ENCODE data around the gene ACTR5.

The ACTR5 gene

GRCh38 chr20:38748097-38748860, at the start of gene ACTR5:
Gene ACTR5, plus strand, starts transcription at chr20:38748460. Its CDS starts 19 bp downstream, at chr20:38748479.
- peak; percentile 96 to 99 (median 97) for DNase-seq

GRCh38 chr20:38698541-38698940, 49.7 kb upstream of the ACTR5 start:
- DNase-seq: no peak

GRCh38 chr20:38700141-38700540, 48.1 kb upstream of the ACTR5 start:
- no peak for DNase-seq

- DNase-seq: no peak
These were observed 47.3 kb upstream of the ACTR5 start for GRCh38 chr20:38700926-38701325.

- no peak for DNase-seq
These were observed 44.7 kb upstream of the ACTR5 start for GRCh38 chr20:38703526-38703925.

GRCh38 chr20:38704136-38704535, 44.1 kb upstream of the ACTR5 start:
- DNase-seq: no peak

DNA sequence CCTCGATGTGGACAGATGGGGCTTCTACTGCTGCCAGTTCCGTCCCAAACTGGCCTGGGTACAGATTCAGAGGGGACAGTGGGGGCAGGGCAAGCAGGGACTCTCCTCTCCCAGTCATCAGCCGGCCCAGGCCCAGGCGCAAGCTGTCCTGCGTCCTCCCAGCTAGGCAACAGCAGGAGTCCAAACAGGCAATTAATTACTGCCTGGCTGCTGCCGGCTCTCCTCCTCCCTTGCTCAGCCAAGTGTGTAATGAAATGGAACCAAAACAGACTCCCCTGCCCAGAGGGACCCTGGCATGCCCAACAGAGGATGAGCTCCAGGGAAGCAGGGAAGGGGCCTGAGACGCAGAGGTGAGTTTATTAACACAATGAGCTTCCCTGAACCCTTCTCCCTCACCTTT, 41.8 kb upstream of the ACTR5 start:
- DNase-seq: peak in 2 of 3 experiments; percentile 65 to 85

DNA sequence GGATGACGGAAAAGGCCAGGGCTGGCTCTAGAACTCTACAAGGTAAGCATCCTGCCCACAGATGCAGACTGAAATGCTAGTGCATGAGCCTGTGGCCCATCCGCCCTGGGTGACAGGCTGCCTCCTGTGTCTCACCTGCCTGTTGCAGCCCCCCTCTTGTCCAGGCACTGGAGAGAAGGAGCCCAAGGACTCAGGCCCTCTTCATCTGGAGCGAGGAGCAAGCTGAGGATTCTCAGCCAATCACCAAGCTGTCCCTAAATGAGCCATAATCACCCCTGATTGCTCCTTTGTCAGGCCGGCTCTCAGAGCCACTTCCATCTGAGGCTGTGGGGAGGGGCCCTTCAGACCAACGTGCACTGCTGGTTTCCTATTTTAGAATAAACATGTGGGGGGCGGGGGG, 34.0 kb upstream of the ACTR5 start:
- DNase-seq: peak in 2 of 3 experiments; percentile 68 to 93

DNA sequence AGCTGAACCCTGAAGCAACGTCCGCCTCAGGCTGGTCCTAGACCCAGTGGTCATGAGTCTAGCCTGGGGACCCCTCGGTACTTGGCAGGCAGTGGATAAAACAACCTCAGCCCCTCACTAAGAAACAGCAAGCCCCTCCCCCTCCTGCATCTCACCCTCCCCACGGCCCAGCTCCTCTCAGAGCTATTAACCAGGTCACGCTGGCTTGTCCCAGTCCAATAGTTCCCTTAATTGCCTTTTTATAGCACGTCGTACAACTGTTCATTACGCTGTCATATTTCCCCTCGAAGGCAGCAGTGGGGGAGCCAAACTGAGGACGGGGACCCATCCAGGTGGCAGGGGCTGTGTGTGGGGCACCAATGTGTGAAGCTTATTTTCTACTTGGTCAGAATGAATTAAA, 32.6 kb upstream of the ACTR5 start:
- DNase-seq: peak in 2 of 3 experiments; percentile 44 to 85

DNA sequence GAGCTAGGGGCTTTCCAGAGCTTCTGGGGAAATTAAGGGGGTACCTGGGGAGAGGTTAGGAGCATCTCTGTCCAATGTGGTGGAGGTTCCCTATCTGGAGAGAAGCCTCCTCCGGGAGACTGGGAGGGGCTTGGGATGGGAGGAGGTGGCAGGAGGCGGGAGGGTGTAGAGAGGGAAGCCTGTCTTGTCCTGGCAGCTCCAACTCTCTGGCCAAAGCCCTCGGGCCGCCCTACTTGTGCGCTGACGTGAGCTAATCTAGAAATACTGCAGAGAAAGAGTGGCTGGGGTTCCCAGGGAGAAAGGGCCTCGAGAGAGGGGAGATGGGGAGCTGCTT, 25.6 kb upstream of the ACTR5 start:
- DNase-seq: peak in 2 of 3 experiments; percentile 40 to 69

- peak in 2 of 3 experiments; percentile 50 to 70 for DNase-seq
These were observed 25.0 kb upstream of the ACTR5 start for GRCh38 chr20:38723017-38723847.

GRCh38 chr20:38723848-38724625, 24.2 kb upstream of the ACTR5 start, which contains the start of gene SLC32A1:
Gene SLC32A1, plus strand, starts transcription at chr20:38724486. Its CDS starts 239 bp downstream, at chr20:38724725.
- peak in 2 of 3 experiments; percentile 82 to 85 for DNase-seq

DNA sequence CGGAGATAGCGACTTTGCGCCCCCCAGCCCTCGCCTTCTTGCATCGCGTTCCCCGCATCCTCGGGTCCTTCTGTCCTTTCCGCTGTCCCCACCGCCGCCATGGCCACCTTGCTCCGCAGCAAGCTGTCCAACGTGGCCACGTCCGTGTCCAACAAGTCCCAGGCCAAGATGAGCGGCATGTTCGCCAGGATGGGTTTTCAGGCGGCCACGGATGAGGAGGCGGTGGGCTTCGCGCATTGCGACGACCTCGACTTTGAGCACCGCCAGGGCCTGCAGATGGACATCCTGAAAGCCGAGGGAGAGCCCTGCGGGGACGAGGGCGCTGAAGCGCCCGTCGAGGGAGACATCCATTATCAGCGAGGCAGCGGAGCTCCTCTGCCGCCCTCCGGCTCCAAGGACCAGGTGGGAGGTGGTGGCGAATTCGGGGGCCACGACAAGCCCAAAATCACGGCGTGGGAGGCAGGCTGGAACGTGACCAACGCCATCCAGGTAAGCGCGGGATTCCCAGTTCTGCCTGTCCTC, 23.6 kb upstream of the ACTR5 start:
- DNase-seq: no peak

DNA sequence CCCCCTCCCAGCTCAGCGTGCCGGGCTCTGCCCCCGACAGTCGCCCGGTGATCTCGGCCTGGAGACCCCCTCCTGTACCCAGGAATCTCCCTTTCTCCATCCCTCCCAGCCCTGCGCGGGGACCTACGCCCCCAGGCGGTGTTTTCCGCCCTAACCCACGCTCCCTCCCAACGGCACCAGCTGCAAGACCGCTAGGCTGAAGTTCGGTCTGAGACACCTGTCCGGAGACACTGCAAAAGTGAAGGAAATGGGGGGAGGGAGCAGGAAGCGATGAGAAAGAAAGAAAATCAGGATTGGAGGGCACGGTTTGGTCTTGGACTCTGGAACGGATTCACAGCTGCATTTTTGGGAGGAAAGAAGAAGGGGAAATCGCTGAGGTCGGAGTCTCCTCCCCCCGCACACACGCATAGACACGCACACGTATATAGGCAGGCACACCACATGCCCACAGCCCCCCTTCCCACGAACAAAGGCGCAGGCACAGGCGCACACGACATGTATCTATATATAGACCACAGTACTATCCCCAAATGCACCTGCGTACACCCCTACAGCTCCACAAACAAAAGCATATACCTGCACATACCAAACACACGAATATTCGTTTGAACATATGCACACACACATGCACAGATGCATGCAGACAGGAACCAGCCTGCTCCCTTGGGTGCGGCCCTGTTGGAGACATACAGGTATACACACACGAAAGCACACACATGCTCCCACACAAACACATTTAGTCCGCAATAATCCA, 22.9 kb upstream of the ACTR5 start:
- peak in 2 of 3 experiments; percentile 61 to 77 for DNase-seq

- peak in 2 of 3 experiments; percentile 20 to 38 for DNase-seq
These were observed 22.1 kb upstream of the ACTR5 start for GRCh38 chr20:38725931-38726803.

DNA sequence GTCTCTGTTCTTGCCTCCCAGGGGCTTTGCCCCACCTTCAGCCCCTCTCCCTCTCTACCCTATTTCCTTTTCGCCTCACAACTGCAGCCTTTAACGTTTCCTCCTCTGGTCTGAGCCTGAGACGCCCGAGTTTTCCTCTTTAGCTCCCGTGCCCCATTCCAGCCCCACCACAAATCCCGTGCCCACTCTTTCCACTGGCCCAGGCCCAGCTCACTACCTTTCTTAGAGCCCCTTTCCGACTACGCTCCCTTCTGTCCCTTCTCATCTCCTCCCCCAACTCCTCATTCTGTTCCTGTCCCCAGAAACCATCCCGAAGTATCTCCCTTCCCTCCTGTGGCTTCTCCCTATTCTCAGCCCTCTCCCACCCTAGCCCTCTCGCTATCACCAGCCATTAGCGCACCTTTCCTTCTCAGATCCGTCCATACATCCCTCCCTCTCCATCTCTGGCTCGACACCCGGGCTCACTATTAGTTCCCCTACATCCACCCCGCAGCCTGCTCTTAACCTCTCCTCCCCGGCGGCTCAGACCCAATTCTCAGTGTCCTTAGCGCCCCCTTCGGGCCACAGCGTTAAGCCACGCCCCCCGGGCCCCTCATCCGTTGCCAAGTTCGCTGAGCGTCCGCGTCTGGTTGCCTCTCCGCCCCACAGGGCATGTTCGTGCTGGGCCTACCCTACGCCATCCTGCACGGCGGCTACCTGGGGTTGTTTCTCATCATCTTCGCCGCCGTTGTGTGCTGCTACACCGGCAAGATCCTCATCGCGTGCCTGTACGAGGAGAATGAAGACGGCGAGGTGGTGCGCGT, 21.3 kb upstream of the ACTR5 start:
- DNase-seq: peak in 1 of 3 experiments; percentile 23

- no peak for DNase-seq
These were observed 20.6 kb upstream of the ACTR5 start for GRCh38 chr20:38727607-38728190.

DNA sequence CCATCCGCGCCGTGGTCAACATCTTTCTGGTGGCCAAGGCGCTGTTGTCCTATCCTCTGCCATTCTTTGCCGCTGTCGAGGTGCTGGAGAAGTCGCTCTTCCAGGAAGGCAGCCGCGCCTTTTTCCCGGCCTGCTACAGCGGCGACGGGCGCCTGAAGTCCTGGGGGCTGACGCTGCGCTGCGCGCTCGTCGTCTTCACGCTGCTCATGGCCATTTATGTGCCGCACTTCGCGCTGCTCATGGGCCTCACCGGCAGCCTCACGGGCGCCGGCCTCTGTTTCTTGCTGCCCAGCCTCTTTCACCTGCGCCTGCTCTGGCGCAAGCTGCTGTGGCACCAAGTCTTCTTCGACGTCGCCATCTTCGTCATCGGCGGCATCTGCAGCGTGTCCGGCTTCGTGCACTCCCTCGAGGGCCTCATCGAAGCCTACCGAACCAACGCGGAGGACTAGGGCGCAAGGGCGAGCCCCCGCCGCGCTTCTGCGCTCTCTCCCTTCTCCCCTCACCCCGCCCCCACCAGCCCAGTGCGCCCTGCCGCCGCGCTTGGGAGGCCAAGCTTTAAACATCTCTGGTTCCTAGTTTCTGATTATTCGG, 20.0 kb upstream of the ACTR5 start:
- peak in 1 of 3 experiments; percentile 25 for DNase-seq
